Liver (tissue), 2 donors: ENCODE measurements around the gene EIF4B.
A peak's percentile ranks its signal among the peaks of the same experiment; 100 is the strongest.

Source experiments
- MAX ChIP-seq: IDR thresholded peaks from 2 replicates; pipeline ENCODE4 v1.6.1; 2016; ENCODE audit warnings: antibody characterized with exemption
- TAF1 ChIP-seq: conservative IDR thresholded peaks from 2 replicates; pipeline ENCODE4 v1.6.1; 2016; ENCODE audit warnings: antibody characterized with exemption, mild to moderate bottlenecking
- YY1 ChIP-seq: IDR thresholded peaks from 2 replicates; pipeline ENCODE4 v1.6.1; 2016; ENCODE audit warnings: antibody characterized with exemption, mild to moderate bottlenecking
- donor health status: healthy.

DNA sequence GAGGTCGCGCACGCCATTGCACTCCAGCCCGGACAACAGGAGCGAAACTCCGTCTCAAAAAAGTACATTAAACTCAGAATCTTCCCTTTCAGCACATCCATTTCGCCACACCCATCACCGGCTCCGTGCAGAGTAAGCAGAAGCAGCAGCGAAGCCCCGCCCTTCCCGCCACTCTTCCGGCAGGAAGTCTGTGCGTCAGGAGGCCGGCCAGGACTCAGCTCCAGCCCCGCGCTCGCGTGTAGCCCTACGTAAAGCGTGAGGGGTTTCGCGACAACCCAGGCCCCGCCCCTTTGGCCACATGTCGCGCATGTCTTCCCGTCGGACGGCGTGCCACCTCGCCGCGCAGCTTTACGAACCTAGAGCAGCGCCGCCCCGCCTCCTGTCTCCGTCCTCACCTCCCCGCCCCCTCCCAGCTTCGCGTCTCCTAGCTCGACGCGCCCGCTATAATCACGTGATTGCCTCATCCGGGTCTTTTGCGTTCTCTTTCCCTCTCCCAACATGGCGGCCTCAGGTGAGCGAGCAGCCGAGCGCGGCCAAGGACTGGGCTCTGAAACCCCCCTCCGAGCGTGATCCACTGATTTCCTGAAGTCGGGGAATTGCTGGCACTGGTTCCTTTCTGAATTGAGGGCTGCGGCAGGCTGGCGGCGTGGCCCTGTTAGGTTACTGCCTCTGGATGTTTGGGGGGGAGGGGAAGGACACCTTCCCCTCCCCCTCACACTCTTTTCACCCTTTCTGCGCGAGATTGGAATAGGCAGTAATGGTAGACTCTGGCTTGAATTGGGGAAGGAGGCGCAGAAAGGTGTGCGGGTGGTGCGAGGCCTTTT lies at the start of gene EIF4B:
- TF ChIP-seq YY1: peak; percentile 99
- TF ChIP-seq TAF1: no peak
- peak; percentile 89 for TF ChIP-seq MAX
